H9 (cell line): ENCODE data around the gene RARB. TPM values are rescaled to one million over a fixed set of nuclear protein-coding genes. Genes with fewer than 3 reads are reported as not detected.
A peak's percentile ranks its signal among the peaks of the same experiment; 100 is the strongest.

Experiments used
- DNase-seq: peaks from one replicate; pipeline ENCODE4 v3.0.0-alpha.2; 2017
- H2AFZ ChIP-seq: one replicate; pipeline ENCODE4 v1.6.1; 2013; ENCODE audit warnings: mild to moderate bottlenecking, low read length, control low read depth, moderate library complexity
- H2AK5ac ChIP-seq: 2 replicates; pipeline ENCODE4 v1.6.1; 2013; ENCODE audit warnings: low read length, control low read depth, mixed read lengths; ENCODE audit not compliant: insufficient read length
- H2BK120ac ChIP-seq: one replicate; pipeline ENCODE4 v1.6.1; 2013; ENCODE audit warnings: low read depth, mild to moderate bottlenecking, low read length, control low read depth, inconsistent platforms; ENCODE audit not compliant: poor library complexity, severe bottlenecking
- H2BK12ac ChIP-seq: 2 replicates; pipeline ENCODE4 v1.6.1; 2013; ENCODE audit warnings: low read length, control low read depth, mixed read lengths, low read depth; ENCODE audit not compliant: insufficient read length
- H2BK15ac ChIP-seq: 2 replicates; pipeline ENCODE4 v1.6.1; 2013; ENCODE audit warnings: low read depth, low read length, control low read depth
- H2BK20ac ChIP-seq: one replicate; pipeline ENCODE4 v1.6.1; 2013; ENCODE audit warnings: low read depth, mild to moderate bottlenecking, low read length, control low read depth, inconsistent platforms; ENCODE audit not compliant: poor library complexity, severe bottlenecking
- H2BK5ac ChIP-seq: 2 replicates; pipeline ENCODE4 v1.6.1; 2013; ENCODE audit warnings: low read length, control low read depth, mixed read lengths; ENCODE audit not compliant: insufficient read length
- H3K14ac ChIP-seq: 2 replicates; pipeline ENCODE4 v1.6.1; 2013; ENCODE audit warnings: low read length, control low read depth; ENCODE audit not compliant: insufficient read depth
- H3K18ac ChIP-seq: 2 replicates; pipeline ENCODE4 v1.6.1; 2013; ENCODE audit warnings: low read depth, mild to moderate bottlenecking, mixed read lengths, low read length, control low read depth; ENCODE audit not compliant: insufficient read length
- H3K23ac ChIP-seq: 2 replicates; pipeline ENCODE4 v1.6.1; 2013; ENCODE audit warnings: low read length, control low read depth, mixed read lengths, low read depth; ENCODE audit not compliant: insufficient read length
- H3K23me2 ChIP-seq: 2 replicates; pipeline ENCODE4 v1.6.1; 2013; ENCODE audit warnings: low read depth, mild to moderate bottlenecking, mixed read lengths, low read length, control low read depth; ENCODE audit not compliant: insufficient read length, poor library complexity, severe bottlenecking
- H3K27ac ChIP-seq: 2 replicates; pipeline ENCODE4 v1.5.1; 2013; ENCODE audit warnings: low read length, control low read depth, mixed read lengths, low read depth; ENCODE audit not compliant: insufficient read length
- H3K27me3 ChIP-seq: 2 replicates; pipeline ENCODE4 v1.6.1; 2013; ENCODE audit warnings: low read length, control low read depth, inconsistent platforms; ENCODE audit not compliant: insufficient read depth
- H3K4ac ChIP-seq: 2 replicates; pipeline ENCODE4 v1.6.1; 2013; ENCODE audit warnings: low read depth, mild to moderate bottlenecking, control low read depth, inconsistent platforms, low read length, moderate library complexity
- H3K4me1 ChIP-seq: 2 replicates; pipeline ENCODE4 v1.6.1; 2013; ENCODE audit warnings: low read length, control low read depth, inconsistent platforms; ENCODE audit not compliant: insufficient read depth
- H3K4me2 ChIP-seq: 2 replicates; pipeline ENCODE4 v1.6.1; 2013; ENCODE audit warnings: low read length, control low read depth, mixed read lengths; ENCODE audit not compliant: insufficient read length, insufficient read depth
- H3K56ac ChIP-seq: 2 replicates; pipeline ENCODE4 v1.6.1; 2013; ENCODE audit warnings: low read depth, mild to moderate bottlenecking, mixed read lengths, low read length, control low read depth; ENCODE audit not compliant: insufficient read length
- H3K79me1 ChIP-seq: 2 replicates; pipeline ENCODE4 v1.6.1; 2013; ENCODE audit warnings: low read depth, mild to moderate bottlenecking, moderate library complexity, low read length, control low read depth, inconsistent platforms; ENCODE audit not compliant: insufficient read depth, poor library complexity, severe bottlenecking
- H3K79me2 ChIP-seq: 2 replicates; pipeline ENCODE4 v1.6.1; 2013; ENCODE audit warnings: low read length, control low read depth, inconsistent platforms; ENCODE audit not compliant: insufficient read depth
- H3K9ac ChIP-seq: 2 replicates; pipeline ENCODE4 v1.6.1; 2013; ENCODE audit warnings: low read length, control low read depth, mixed read lengths; ENCODE audit not compliant: insufficient read length; ENCODE audit errors: extremely low read depth
- H3K9me3 ChIP-seq: one replicate; pipeline ENCODE4 v1.6.1; 2013; ENCODE audit warnings: low read depth, low read length, inconsistent platforms; ENCODE audit not compliant: control insufficient read depth
- H3T11ph ChIP-seq: one replicate; pipeline ENCODE4 v1.6.1; 2013; ENCODE audit warnings: mild to moderate bottlenecking, low read length, control low read depth, inconsistent platforms
- H4K20me1 ChIP-seq: one replicate; pipeline ENCODE4 v1.6.1; 2013; ENCODE audit not compliant: control insufficient read depth, insufficient read length, insufficient read depth
- H4K5ac ChIP-seq: 2 replicates; pipeline ENCODE4 v1.6.1; 2013; ENCODE audit warnings: low read depth, mild to moderate bottlenecking, mixed read lengths, low read length, control low read depth; ENCODE audit not compliant: insufficient read length
- H4K8ac ChIP-seq: replicated peaks from 2 replicates; pipeline ENCODE4 v1.6.1; 2013; ENCODE audit warnings: low read length, control low read depth, mixed read lengths, low read depth; ENCODE audit not compliant: insufficient read length
- H4K91ac ChIP-seq: 2 replicates; pipeline ENCODE4 v1.6.1; 2013; ENCODE audit warnings: low read depth, mild to moderate bottlenecking, moderate library complexity, mixed read lengths, low read length, control low read depth; ENCODE audit not compliant: insufficient read length
- H3K27ac Mint-ChIP-seq, 3 experiments: 2 replicates in 2 of 3; 3 replicates in 1 of 3; pipeline ENCODE4 v1.8.0; 2020 to 2021; ENCODE audit warnings: mixed read lengths in 3 of 3, mild to moderate bottlenecking in 1 of 3, moderate library complexity in 1 of 3
- H3K27me3 Mint-ChIP-seq: 2 replicates; pipeline ENCODE4 v1.8.0; 2021; ENCODE audit warnings: low read depth, mild to moderate bottlenecking, moderate library complexity, mixed read lengths
- H3K36me3 Mint-ChIP-seq, 3 experiments: 2 replicates in 2 of 3; 3 replicates in 1 of 3; pipeline ENCODE4 v1.8.0; 2020 to 2021; ENCODE audit warnings: low read depth in 3 of 3, mixed read lengths in 3 of 3; ENCODE audit not compliant: insufficient read depth in 1 of 3
- H3K4me1 Mint-ChIP-seq, 2 experiments: 2 replicates each; pipeline ENCODE4 v1.8.0; 2020; ENCODE audit warnings: mixed read lengths in 2 of 2
- H3K4me3 Mint-ChIP-seq, 2 experiments: 2 replicates in 1 of 2; 3 replicates in 1 of 2; pipeline ENCODE4 v1.8.0; 2020 to 2021; ENCODE audit warnings: mild to moderate bottlenecking in 2 of 2, mixed read lengths in 2 of 2, moderate library complexity in 1 of 2
- H3K9me3 Mint-ChIP-seq, 2 experiments: 2 replicates in 1 of 2; 3 replicates in 1 of 2; pipeline ENCODE4 v1.8.0; 2020; ENCODE audit warnings: mild to moderate bottlenecking in 2 of 2, mixed read lengths in 2 of 2, moderate library complexity in 1 of 2
- WGBS: extraction: QIAGEN DNeasy Blood & Tissue Kit; methylation state at CpG from one replicate; pipeline ENCODE4 v1.1.7; 2013; ENCODE audit warnings: missing lambda C conversion rate, low lambda C conversion rate, mixed read lengths; ENCODE audit not compliant: insufficient read length; ENCODE audit errors: extremely low coverage; 5-methylcytosine and 5-hydroxymethylcytosine counted together
- total RNA-seq: library from RNA; stranded (reverse); gene quantifications from 2 replicates; pipeline ENCODE4 v1.2.1, GENCODE V29; 2021
- TF ChIP-seq, protein P1 (sequence below): fragments of 200-600 bp; sonication (generic); conservative IDR thresholded peaks from 3 replicates; pipeline ENCODE4 v1.8.0; 2021; ENCODE audit warnings: antibody characterized with exemption, mild to moderate bottlenecking

RARB gene
- total RNA-seq, 1 experiment from 2014 or later, result 0.22 TPM

DNA sequence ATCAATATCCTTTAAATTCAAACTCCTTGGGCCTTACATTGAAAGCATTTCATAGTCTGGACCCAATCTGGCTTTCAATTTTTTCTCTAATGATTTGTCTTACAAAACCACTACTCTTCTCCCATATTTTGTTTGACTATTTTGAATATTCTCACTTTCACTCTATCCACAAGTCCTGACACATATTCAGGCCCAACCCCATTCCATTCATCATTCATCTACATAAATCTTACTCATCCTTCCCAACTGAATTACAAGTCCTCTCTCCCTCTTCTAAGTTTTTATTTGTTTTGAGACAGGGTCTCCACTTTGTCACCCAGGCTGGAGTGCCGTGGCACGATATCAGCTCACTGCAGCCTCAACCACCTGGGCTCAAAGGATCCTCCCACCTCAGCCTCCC, 193.0 kb downstream of the RARB start:
- peak overlapping the region in 1 of 3 experiments; percentile 7; a peak in 1 of 7 replicates for H3K27ac Mint-ChIP-seq
- no peaks in the 10 kb centered on the region for H3K9me3 Mint-ChIP-seq
- no peak overlapping the region for H4K8ac ChIP-seq
- H3K23ac ChIP-seq, result no peak overlapping the region
- H3K14ac ChIP-seq, result no peak overlapping the region
- no peak overlapping the region for H2BK20ac ChIP-seq
- H3K4me3 Mint-ChIP-seq, result no peak overlapping the region
- no peak overlapping the region for H3T11ph ChIP-seq
- H3K79me1 ChIP-seq, result no peaks in the 10 kb centered on the region
- no peak overlapping the region for H4K91ac ChIP-seq
- TF ChIP-seq, protein P1, sequence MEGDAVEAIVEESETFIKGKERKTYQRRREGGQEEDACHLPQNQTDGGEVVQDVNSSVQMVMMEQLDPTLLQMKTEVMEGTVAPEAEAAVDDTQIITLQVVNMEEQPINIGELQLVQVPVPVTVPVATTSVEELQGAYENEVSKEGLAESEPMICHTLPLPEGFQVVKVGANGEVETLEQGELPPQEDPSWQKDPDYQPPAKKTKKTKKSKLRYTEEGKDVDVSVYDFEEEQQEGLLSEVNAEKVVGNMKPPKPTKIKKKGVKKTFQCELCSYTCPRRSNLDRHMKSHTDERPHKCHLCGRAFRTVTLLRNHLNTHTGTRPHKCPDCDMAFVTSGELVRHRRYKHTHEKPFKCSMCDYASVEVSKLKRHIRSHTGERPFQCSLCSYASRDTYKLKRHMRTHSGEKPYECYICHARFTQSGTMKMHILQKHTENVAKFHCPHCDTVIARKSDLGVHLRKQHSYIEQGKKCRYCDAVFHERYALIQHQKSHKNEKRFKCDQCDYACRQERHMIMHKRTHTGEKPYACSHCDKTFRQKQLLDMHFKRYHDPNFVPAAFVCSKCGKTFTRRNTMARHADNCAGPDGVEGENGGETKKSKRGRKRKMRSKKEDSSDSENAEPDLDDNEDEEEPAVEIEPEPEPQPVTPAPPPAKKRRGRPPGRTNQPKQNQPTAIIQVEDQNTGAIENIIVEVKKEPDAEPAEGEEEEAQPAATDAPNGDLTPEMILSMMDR, result no peak
- H3K27ac ChIP-seq, result no peak overlapping the region
- H2BK5ac ChIP-seq, result no peak overlapping the region
- H2BK120ac ChIP-seq, result no peak overlapping the region
- H3K79me2 ChIP-seq, result no peaks in the 10 kb centered on the region
- no peak overlapping the region for H4K5ac ChIP-seq
- H2BK12ac ChIP-seq, result no peak overlapping the region
- H3K27me3 Mint-ChIP-seq, result no peaks in the 10 kb centered on the region
- H3K9me3 ChIP-seq, result no peaks in the 10 kb centered on the region
- no peak overlapping the region for H2AFZ ChIP-seq
- H3K56ac ChIP-seq, result no peak overlapping the region
- no peaks in the 10 kb centered on the region for H3K4me1 ChIP-seq
- WGBS, result no CpG with 5 or more reads among the region's 2 CpGs
- H3K36me3 Mint-ChIP-seq, result peaks cover 32 to 73% (median 73%) of the 10 kb centered on the region in 3 experiments
- no peak overlapping the region for H3K4me2 ChIP-seq
- H3K18ac ChIP-seq, result no peak overlapping the region
- DNase-seq, result no peak
- no peaks in the 10 kb centered on the region for H4K20me1 ChIP-seq
- no peak overlapping the region for H3K9ac ChIP-seq
- no peak overlapping the region for H3K4ac ChIP-seq
- no peaks in the 10 kb centered on the region for H3K4me1 Mint-ChIP-seq
- no peak overlapping the region for H2AK5ac ChIP-seq
- no peaks in the 10 kb centered on the region for H3K23me2 ChIP-seq
- no peak overlapping the region for H2BK15ac ChIP-seq
- H3K27me3 ChIP-seq, result no peaks in the 10 kb centered on the region
